Suppressor macrophage treated with lipopolysaccharide for 4 hours (primary cell): Measurements from ENCODE around the gene PKHD1.

ENCODE experiments used
- DNase-seq: peaks from one replicate; pipeline ENCODE4 v3.0.0-alpha.2; 2020

Gene PKHD1

GRCh38 chr6:51600514-51600913 is 486.9 kb downstream of the PKHD1 start:
- DNase-seq = no peak

- DNase-seq = no peak
These were observed 489.2 kb downstream of the PKHD1 start for GRCh38 chr6:51598171-51598570.

GRCh38 chr6:51594981-51595380 is 492.4 kb downstream of the PKHD1 start:
- DNase-seq = no peak

GRCh38 chr6:51585264-51585663 is 502.1 kb downstream of the PKHD1 start:
- no peak for DNase-seq

- DNase-seq = no peak
These were observed 503.2 kb downstream of the PKHD1 start for GRCh38 chr6:51584163-51584562.

GRCh38 chr6:51578994-51579393 is 508.4 kb downstream of the PKHD1 start:
- no peak for DNase-seq

- no peak for DNase-seq
These were observed 509.1 kb downstream of the PKHD1 start for GRCh38 chr6:51578362-51578761.

GRCh38 chr6:51574040-51574439 is 513.4 kb downstream of the PKHD1 start:
- no peak for DNase-seq

- DNase-seq = no peak
These were observed 516.2 kb downstream of the PKHD1 start for GRCh38 chr6:51571168-51571567.

- DNase-seq = no peak
These were observed 517.1 kb downstream of the PKHD1 start for GRCh38 chr6:51570168-51570921.

- DNase-seq = no peak
These were observed 517.8 kb downstream of the PKHD1 start for GRCh38 chr6:51569594-51569993.

GRCh38 chr6:51568771-51569170 is 518.6 kb downstream of the PKHD1 start:
- DNase-seq = no peak

GRCh38 chr6:51565472-51565871 is 521.9 kb downstream of the PKHD1 start:
- no peak for DNase-seq
